ENCODE results near the gene KLHL29. TPM values are rescaled to one million over a fixed set of nuclear protein-coding genes. Genes with fewer than 3 reads are reported as not detected.

KLHL29 gene
- polyA plus RNA-seq, 1 of the 3 experiments (the other 2 are of a cell fraction) = 4.6 TPM

DNA sequence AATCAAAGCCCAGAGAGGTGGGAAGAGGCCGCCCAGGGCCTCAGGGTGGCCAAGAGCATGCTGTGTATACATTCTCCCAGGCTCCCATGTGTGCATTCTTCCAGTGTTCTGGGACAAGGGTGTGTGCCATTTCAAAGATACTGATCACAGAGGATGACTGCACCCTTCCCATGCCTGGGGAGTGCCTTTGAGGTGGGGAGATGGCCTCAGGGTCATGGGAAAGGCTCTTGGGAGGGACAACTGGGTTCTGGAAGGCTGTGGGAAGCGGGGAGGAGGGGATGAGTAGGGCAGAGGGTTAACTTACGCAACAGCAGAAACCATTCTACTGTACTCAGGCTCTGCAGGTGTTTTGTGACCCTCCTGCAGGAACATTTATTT, 40.9 kb downstream of the KLHL29 start:
- Histone ChIP-seq H3K4me2 (no peak overlapping the region), H3K9ac (no peak overlapping the region), H3K36me3 (replicated peaks in 1 of 2; ENCODE audit: control insufficient read depth in 1 of 2, insufficient read depth in 2 of 2, low read length in 1 of 2) (no peaks in the 10 kb centered on the region), H3K9me2 (no peaks in the 10 kb centered on the region), H2AFZ (ENCODE audit: low read depth) (no peak overlapping the region), H3K27me3 (ENCODE audit: insufficient read depth) (no peaks in the 10 kb centered on the region), H3K9me3 (no peaks in the 10 kb centered on the region), H3F3A (replicated peaks; ENCODE audit: insufficient read depth) (no peaks in the 10 kb centered on the region), H3K27ac (ENCODE audit: low read depth in 2 of 2, low read length in 1 of 2) (no peak overlapping the region), H3K79me2 (ENCODE audit: insufficient read depth) (peaks cover 5% of the 10 kb centered on the region; the same call in 1 of the 2 replicates), H3K4me1 (ENCODE audit: control insufficient read depth in 1 of 2, insufficient read depth in 2 of 2, low read depth in 1 of 2, low read length in 1 of 2) (peaks cover 13 to 24% of the 10 kb centered on the region in 2 experiments; a peak in 3 of 4 replicates), H4K20me1 (ENCODE audit: insufficient read depth) (no peaks in the 10 kb centered on the region), H3K4me3 (ENCODE audit: low read depth in 2 of 2, low read length in 1 of 2) (no peak overlapping the region)
- no peak for DNase-seq
- ChIA-PET CTCF (interaction anchor here (0.9 to 1.2 kb wide), 3 partner anchors 10 to 1964 kb away, joined by 3 read pairs; no protein-coding TSS in a partner anchor), POLR2A (no interaction called here)
- TF ChIP-seq, protein P1, sequence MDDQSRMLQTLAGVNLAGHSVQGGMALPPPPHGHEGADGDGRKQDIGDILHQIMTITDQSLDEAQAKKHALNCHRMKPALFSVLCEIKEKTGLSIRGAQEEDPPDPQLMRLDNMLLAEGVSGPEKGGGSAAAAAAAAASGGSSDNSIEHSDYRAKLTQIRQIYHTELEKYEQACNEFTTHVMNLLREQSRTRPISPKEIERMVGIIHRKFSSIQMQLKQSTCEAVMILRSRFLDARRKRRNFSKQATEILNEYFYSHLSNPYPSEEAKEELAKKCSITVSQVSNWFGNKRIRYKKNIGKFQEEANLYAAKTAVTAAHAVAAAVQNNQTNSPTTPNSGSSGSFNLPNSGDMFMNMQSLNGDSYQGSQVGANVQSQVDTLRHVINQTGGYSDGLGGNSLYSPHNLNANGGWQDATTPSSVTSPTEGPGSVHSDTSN (IDR thresholded peaks at IDR 0.05) = 0 out of 2 replicates have a peak, but pooled peaks have one; percentile 10
- no peak for TF ChIP-seq EP300 (IDR thresholded peaks at IDR 0.05; ENCODE audit: borderline replicate concordance in 1 of 2, low read depth in 1 of 2, low read length in 1 of 2)
- TF ChIP-seq, protein P2, sequence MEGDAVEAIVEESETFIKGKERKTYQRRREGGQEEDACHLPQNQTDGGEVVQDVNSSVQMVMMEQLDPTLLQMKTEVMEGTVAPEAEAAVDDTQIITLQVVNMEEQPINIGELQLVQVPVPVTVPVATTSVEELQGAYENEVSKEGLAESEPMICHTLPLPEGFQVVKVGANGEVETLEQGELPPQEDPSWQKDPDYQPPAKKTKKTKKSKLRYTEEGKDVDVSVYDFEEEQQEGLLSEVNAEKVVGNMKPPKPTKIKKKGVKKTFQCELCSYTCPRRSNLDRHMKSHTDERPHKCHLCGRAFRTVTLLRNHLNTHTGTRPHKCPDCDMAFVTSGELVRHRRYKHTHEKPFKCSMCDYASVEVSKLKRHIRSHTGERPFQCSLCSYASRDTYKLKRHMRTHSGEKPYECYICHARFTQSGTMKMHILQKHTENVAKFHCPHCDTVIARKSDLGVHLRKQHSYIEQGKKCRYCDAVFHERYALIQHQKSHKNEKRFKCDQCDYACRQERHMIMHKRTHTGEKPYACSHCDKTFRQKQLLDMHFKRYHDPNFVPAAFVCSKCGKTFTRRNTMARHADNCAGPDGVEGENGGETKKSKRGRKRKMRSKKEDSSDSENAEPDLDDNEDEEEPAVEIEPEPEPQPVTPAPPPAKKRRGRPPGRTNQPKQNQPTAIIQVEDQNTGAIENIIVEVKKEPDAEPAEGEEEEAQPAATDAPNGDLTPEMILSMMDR (IDR thresholded peaks at IDR 0.05) = no peak
- WGBS (ENCODE audit: low lambda C conversion rate) = 87% methylated on average over 3 of the region's 3 CpGs

DNA sequence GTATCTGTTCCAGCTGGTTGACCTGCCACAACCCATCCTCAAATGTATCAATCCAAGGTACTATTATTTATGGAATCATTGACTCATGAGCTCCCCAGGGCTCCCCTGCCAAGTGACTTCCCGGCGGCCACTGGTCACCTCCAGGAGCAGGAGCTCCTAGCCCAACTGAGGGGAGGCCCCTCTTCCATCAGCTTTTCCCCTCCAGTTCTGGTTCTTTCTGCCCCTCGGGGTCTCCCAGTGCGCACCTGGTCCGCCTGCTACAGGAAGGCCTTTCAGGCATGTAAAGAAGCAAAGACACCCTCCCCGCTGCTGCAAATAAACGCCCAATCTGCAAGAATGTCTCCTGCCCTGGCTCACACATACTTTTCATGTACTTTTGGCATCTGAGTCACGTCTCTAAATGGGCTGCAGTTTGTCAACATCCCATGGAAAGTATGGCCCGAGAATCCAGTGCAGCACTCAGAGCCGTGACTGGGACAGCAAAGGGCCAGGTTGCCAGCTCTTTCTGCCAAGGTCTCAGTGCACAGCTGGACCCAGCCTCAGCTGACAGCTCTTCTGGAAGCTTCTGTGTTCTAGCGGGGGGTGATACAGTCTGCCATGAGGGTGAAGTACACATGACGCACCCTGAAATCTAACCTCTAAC, 41.4 kb downstream of the KLHL29 start:
- no peak for DNase-seq
- H3F3A ChIP-seq (replicated peaks; ENCODE audit: insufficient read depth) = no peaks in the 10 kb centered on the region
- no peak overlapping the region for H3K27ac ChIP-seq (ENCODE audit: low read depth in 2 of 2, low read length in 1 of 2)
- H2AFZ ChIP-seq (ENCODE audit: low read depth) = no peak overlapping the region
- no peak overlapping the region for H3K9ac ChIP-seq
- POLR2A ChIA-PET = no interaction called here
- H3K9me2 ChIP-seq = no peaks in the 10 kb centered on the region
- H3K4me2 ChIP-seq = no peak overlapping the region
- no peaks in the 10 kb centered on the region for H3K36me3 ChIP-seq (replicated peaks in 1 of 2; ENCODE audit: control insufficient read depth in 1 of 2, insufficient read depth in 2 of 2, low read length in 1 of 2)
- 78% methylated on average over 12 of the region's 12 CpGs for WGBS (ENCODE audit: low lambda C conversion rate)
- H3K27me3 ChIP-seq (ENCODE audit: insufficient read depth) = no peaks in the 10 kb centered on the region
- no peaks in the 10 kb centered on the region for H4K20me1 ChIP-seq (ENCODE audit: insufficient read depth)
- H3K9me3 ChIP-seq = no peaks in the 10 kb centered on the region
- H3K4me1 ChIP-seq (ENCODE audit: control insufficient read depth in 1 of 2, insufficient read depth in 2 of 2, low read depth in 1 of 2, low read length in 1 of 2) = peaks cover 13 to 26% of the 10 kb centered on the region in 2 experiments; a peak in 3 of 4 replicates
- no peak overlapping the region for H3K4me3 ChIP-seq (ENCODE audit: low read depth in 2 of 2, low read length in 1 of 2)
- peaks cover 5% of the 10 kb centered on the region; the same call in 1 of the 2 replicates for H3K79me2 ChIP-seq (ENCODE audit: insufficient read depth)
- CTCF ChIA-PET = interaction anchor here (0.6 to 1.5 kb wide), 5 partner anchors 8 to 1964 kb away, joined by 3 read pairs; no protein-coding TSS in a partner anchor
- peak; percentile 3; the same call in 1 of the 2 replicates for TF ChIP-seq FOSL2 (IDR thresholded peaks at IDR 0.05; ENCODE audit: borderline replicate concordance, low read depth)
- TF ChIP-seq, protein P3, sequence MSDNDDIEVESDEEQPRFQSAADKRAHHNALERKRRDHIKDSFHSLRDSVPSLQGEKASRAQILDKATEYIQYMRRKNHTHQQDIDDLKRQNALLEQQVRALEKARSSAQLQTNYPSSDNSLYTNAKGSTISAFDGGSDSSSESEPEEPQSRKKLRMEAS (IDR thresholded peaks at IDR 0.05; ENCODE audit: low read depth) = no peak

DNA sequence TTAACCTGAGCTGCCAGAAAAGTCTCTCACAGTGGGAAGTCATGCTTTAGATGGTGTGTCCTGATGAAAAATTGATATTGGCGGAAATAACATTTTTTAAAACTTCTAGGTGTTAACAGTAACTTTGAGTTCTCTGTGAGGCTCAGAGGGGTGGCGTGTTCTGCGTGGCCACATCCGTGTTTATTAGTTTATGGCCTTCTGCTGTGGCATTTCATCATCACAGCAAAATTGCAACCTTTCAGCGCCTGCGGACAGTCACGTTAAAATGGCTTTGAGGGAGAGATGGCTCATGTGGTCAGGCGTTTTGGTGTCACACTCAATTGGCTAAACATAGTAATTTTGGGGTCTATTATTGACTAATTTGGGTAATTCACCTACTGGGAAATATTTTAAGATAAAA, 42.4 kb downstream of the KLHL29 start:
- Histone ChIP-seq H3F3A (replicated peaks; ENCODE audit: insufficient read depth) (no peaks in the 10 kb centered on the region), H3K4me3 (ENCODE audit: low read depth in 2 of 2, low read length in 1 of 2) (no peak overlapping the region), H3K9me2 (no peaks in the 10 kb centered on the region), H3K4me1 (ENCODE audit: control insufficient read depth in 1 of 2, insufficient read depth in 2 of 2, low read depth in 1 of 2, low read length in 1 of 2) (peaks cover 13 to 30% of the 10 kb centered on the region in 2 experiments; a peak in 3 of 4 replicates), H3K27ac (ENCODE audit: low read depth in 2 of 2, low read length in 1 of 2) (no peak overlapping the region), H3K9ac (no peak overlapping the region), H3K27me3 (ENCODE audit: insufficient read depth) (no peaks in the 10 kb centered on the region), H3K4me2 (no peak overlapping the region), H3K9me3 (no peaks in the 10 kb centered on the region), H3K79me2 (ENCODE audit: insufficient read depth) (peaks cover 5% of the 10 kb centered on the region; the same call in 1 of the 2 replicates), H3K36me3 (replicated peaks in 1 of 2; ENCODE audit: control insufficient read depth in 1 of 2, insufficient read depth in 2 of 2, low read length in 1 of 2) (no peaks in the 10 kb centered on the region), H4K20me1 (ENCODE audit: insufficient read depth) (no peaks in the 10 kb centered on the region), H2AFZ (ENCODE audit: low read depth) (no peak overlapping the region)
- ChIA-PET CTCF (interaction anchor here (1.0 to 1.5 kb wide), 4 partner anchors 9 to 23 kb away, joined by 3 read pairs; no protein-coding TSS in a partner anchor), POLR2A (no interaction called here)
- TF ChIP-seq TAF1 (IDR thresholded peaks at IDR 0.05; ENCODE audit: borderline replicate concordance, low read depth, low read length) (no peak), GABPA (IDR thresholded peaks at IDR 0.05; ENCODE audit: low read depth) (no peak), EP300 (IDR thresholded peaks at IDR 0.05; ENCODE audit: borderline replicate concordance in 1 of 2, low read depth in 1 of 2, low read length in 1 of 2) (no peak)
- TF ChIP-seq, protein P4, sequence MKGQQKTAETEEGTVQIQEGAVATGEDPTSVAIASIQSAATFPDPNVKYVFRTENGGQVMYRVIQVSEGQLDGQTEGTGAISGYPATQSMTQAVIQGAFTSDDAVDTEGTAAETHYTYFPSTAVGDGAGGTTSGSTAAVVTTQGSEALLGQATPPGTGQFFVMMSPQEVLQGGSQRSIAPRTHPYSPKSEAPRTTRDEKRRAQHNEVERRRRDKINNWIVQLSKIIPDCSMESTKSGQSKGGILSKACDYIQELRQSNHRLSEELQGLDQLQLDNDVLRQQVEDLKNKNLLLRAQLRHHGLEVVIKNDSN (IDR thresholded peaks at IDR 0.05; ENCODE audit: borderline replicate concordance, low read depth) = no peak
- 87% methylated on average over 8 of the region's 8 CpGs for WGBS (ENCODE audit: low lambda C conversion rate)
- DNase-seq = no peak

Data from SK-N-SH (cell line).